OCI-LY1 (cell line): Measurements from ENCODE around the gene MTO1.

Experiments
- EZH2 ChIP-seq: fragments of 200-600 bp; sonication (generic), shearing (Covaris generic); IDR thresholded peaks from 2 replicates; pipeline ENCODE4 v1.8.0; 2017; ENCODE audit warnings: borderline replicate concordance, mixed run types, mild to moderate bottlenecking, antibody characterized with exemption, low read length, moderate library complexity, mixed read lengths
- TF ChIP-seq, protein P1 (sequence below): fragments of 200-600 bp; sonication (generic), shearing (Covaris generic); IDR thresholded peaks from 2 replicates; pipeline ENCODE4 v1.5.1; 2017; ENCODE audit warnings: mild to moderate bottlenecking, antibody characterized with exemption, low read length, moderate library complexity, mixed read lengths

DNA sequence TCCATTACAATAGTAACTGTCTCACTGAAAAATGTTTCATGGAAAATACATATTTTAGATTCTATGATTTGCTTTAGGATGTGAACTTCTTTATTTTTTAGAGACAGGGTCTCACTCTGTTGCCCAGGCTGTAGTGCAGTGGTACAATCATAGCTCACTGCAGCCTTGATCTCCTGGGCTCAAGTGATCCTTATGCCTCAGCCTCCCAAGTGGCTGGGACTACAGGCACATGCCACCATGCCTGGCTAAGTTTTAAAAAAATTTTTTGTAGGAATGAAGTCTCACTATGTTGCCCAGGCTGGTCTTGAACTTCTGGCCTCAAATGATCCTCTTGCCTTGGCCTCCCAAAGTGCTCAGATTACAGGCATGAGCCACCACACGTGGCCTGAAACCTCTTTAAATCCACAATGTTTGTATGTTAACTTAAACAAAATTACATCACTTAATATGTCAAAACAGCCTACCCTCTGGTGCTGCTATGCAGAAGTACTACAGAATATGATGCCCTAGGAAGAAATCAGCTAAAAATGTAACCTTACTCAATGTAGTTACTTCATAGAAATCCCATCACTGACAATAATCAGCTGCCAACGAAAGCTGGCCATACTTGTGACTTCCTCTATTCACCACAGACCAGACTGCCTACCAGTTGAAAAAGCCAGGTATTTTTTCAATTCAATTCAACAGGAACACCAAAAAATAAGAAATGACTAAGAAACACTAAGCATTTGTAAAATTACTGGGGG, 41.7 kb downstream of the MTO1 start:
- TF ChIP-seq, protein P1, sequence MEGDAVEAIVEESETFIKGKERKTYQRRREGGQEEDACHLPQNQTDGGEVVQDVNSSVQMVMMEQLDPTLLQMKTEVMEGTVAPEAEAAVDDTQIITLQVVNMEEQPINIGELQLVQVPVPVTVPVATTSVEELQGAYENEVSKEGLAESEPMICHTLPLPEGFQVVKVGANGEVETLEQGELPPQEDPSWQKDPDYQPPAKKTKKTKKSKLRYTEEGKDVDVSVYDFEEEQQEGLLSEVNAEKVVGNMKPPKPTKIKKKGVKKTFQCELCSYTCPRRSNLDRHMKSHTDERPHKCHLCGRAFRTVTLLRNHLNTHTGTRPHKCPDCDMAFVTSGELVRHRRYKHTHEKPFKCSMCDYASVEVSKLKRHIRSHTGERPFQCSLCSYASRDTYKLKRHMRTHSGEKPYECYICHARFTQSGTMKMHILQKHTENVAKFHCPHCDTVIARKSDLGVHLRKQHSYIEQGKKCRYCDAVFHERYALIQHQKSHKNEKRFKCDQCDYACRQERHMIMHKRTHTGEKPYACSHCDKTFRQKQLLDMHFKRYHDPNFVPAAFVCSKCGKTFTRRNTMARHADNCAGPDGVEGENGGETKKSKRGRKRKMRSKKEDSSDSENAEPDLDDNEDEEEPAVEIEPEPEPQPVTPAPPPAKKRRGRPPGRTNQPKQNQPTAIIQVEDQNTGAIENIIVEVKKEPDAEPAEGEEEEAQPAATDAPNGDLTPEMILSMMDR, result no peak
- no peak for TF ChIP-seq EZH2
